H9 (cell line): ENCODE data around the gene TENM4. TPM values are rescaled to one million over a fixed set of nuclear protein-coding genes. Genes with fewer than 3 reads are reported as not detected.

Experiments
- DNase-seq: peaks from one replicate; pipeline ENCODE4 v3.0.0-alpha.2; 2017
- H2AFZ ChIP-seq: one replicate; pipeline ENCODE4 v1.6.1; 2013; ENCODE audit warnings: mild to moderate bottlenecking, low read length, control low read depth, moderate library complexity
- H2AK5ac ChIP-seq: 2 replicates; pipeline ENCODE4 v1.6.1; 2013; ENCODE audit warnings: low read length, control low read depth, mixed read lengths; ENCODE audit not compliant: insufficient read length
- H2BK120ac ChIP-seq: one replicate; pipeline ENCODE4 v1.6.1; 2013; ENCODE audit warnings: low read depth, mild to moderate bottlenecking, low read length, control low read depth, inconsistent platforms; ENCODE audit not compliant: poor library complexity, severe bottlenecking
- H2BK12ac ChIP-seq: 2 replicates; pipeline ENCODE4 v1.6.1; 2013; ENCODE audit warnings: low read length, control low read depth, mixed read lengths, low read depth; ENCODE audit not compliant: insufficient read length
- H2BK15ac ChIP-seq: 2 replicates; pipeline ENCODE4 v1.6.1; 2013; ENCODE audit warnings: low read depth, low read length, control low read depth
- H2BK20ac ChIP-seq: one replicate; pipeline ENCODE4 v1.6.1; 2013; ENCODE audit warnings: low read depth, mild to moderate bottlenecking, low read length, control low read depth, inconsistent platforms; ENCODE audit not compliant: poor library complexity, severe bottlenecking
- H2BK5ac ChIP-seq: 2 replicates; pipeline ENCODE4 v1.6.1; 2013; ENCODE audit warnings: low read length, control low read depth, mixed read lengths; ENCODE audit not compliant: insufficient read length
- H3K14ac ChIP-seq: 2 replicates; pipeline ENCODE4 v1.6.1; 2013; ENCODE audit warnings: low read length, control low read depth; ENCODE audit not compliant: insufficient read depth
- H3K18ac ChIP-seq: 2 replicates; pipeline ENCODE4 v1.6.1; 2013; ENCODE audit warnings: low read depth, mild to moderate bottlenecking, mixed read lengths, low read length, control low read depth; ENCODE audit not compliant: insufficient read length
- H3K23ac ChIP-seq: 2 replicates; pipeline ENCODE4 v1.6.1; 2013; ENCODE audit warnings: low read length, control low read depth, mixed read lengths, low read depth; ENCODE audit not compliant: insufficient read length
- H3K23me2 ChIP-seq: 2 replicates; pipeline ENCODE4 v1.6.1; 2013; ENCODE audit warnings: low read depth, mild to moderate bottlenecking, mixed read lengths, low read length, control low read depth; ENCODE audit not compliant: insufficient read length, poor library complexity, severe bottlenecking
- H3K27ac ChIP-seq: 2 replicates; pipeline ENCODE4 v1.5.1; 2013; ENCODE audit warnings: low read length, control low read depth, mixed read lengths, low read depth; ENCODE audit not compliant: insufficient read length
- H3K27me3 ChIP-seq: 2 replicates; pipeline ENCODE4 v1.6.1; 2013; ENCODE audit warnings: low read length, control low read depth, inconsistent platforms; ENCODE audit not compliant: insufficient read depth
- H3K4ac ChIP-seq: 2 replicates; pipeline ENCODE4 v1.6.1; 2013; ENCODE audit warnings: low read depth, mild to moderate bottlenecking, control low read depth, inconsistent platforms, low read length, moderate library complexity
- H3K4me1 ChIP-seq: 2 replicates; pipeline ENCODE4 v1.6.1; 2013; ENCODE audit warnings: low read length, control low read depth, inconsistent platforms; ENCODE audit not compliant: insufficient read depth
- H3K4me2 ChIP-seq: 2 replicates; pipeline ENCODE4 v1.6.1; 2013; ENCODE audit warnings: low read length, control low read depth, mixed read lengths; ENCODE audit not compliant: insufficient read length, insufficient read depth
- H3K56ac ChIP-seq: 2 replicates; pipeline ENCODE4 v1.6.1; 2013; ENCODE audit warnings: low read depth, mild to moderate bottlenecking, mixed read lengths, low read length, control low read depth; ENCODE audit not compliant: insufficient read length
- H3K79me1 ChIP-seq: 2 replicates; pipeline ENCODE4 v1.6.1; 2013; ENCODE audit warnings: low read depth, mild to moderate bottlenecking, moderate library complexity, low read length, control low read depth, inconsistent platforms; ENCODE audit not compliant: insufficient read depth, poor library complexity, severe bottlenecking
- H3K79me2 ChIP-seq: 2 replicates; pipeline ENCODE4 v1.6.1; 2013; ENCODE audit warnings: low read length, control low read depth, inconsistent platforms; ENCODE audit not compliant: insufficient read depth
- H3K9ac ChIP-seq: 2 replicates; pipeline ENCODE4 v1.6.1; 2013; ENCODE audit warnings: low read length, control low read depth, mixed read lengths; ENCODE audit not compliant: insufficient read length; ENCODE audit errors: extremely low read depth
- H3K9me3 ChIP-seq: one replicate; pipeline ENCODE4 v1.6.1; 2013; ENCODE audit warnings: low read depth, low read length, inconsistent platforms; ENCODE audit not compliant: control insufficient read depth
- H3T11ph ChIP-seq: one replicate; pipeline ENCODE4 v1.6.1; 2013; ENCODE audit warnings: mild to moderate bottlenecking, low read length, control low read depth, inconsistent platforms
- H4K20me1 ChIP-seq: one replicate; pipeline ENCODE4 v1.6.1; 2013; ENCODE audit not compliant: control insufficient read depth, insufficient read length, insufficient read depth
- H4K5ac ChIP-seq: 2 replicates; pipeline ENCODE4 v1.6.1; 2013; ENCODE audit warnings: low read depth, mild to moderate bottlenecking, mixed read lengths, low read length, control low read depth; ENCODE audit not compliant: insufficient read length
- H4K8ac ChIP-seq: replicated peaks from 2 replicates; pipeline ENCODE4 v1.6.1; 2013; ENCODE audit warnings: low read length, control low read depth, mixed read lengths, low read depth; ENCODE audit not compliant: insufficient read length
- H4K91ac ChIP-seq: 2 replicates; pipeline ENCODE4 v1.6.1; 2013; ENCODE audit warnings: low read depth, mild to moderate bottlenecking, moderate library complexity, mixed read lengths, low read length, control low read depth; ENCODE audit not compliant: insufficient read length
- H3K27ac Mint-ChIP-seq, 3 experiments: 2 replicates in 2 of 3; 3 replicates in 1 of 3; pipeline ENCODE4 v1.8.0; 2020 to 2021; ENCODE audit warnings: mixed read lengths in 3 of 3, mild to moderate bottlenecking in 1 of 3, moderate library complexity in 1 of 3
- H3K27me3 Mint-ChIP-seq: 2 replicates; pipeline ENCODE4 v1.8.0; 2021; ENCODE audit warnings: low read depth, mild to moderate bottlenecking, moderate library complexity, mixed read lengths
- H3K36me3 Mint-ChIP-seq, 3 experiments: 2 replicates in 2 of 3; 3 replicates in 1 of 3; pipeline ENCODE4 v1.8.0; 2020 to 2021; ENCODE audit warnings: low read depth in 3 of 3, mixed read lengths in 3 of 3; ENCODE audit not compliant: insufficient read depth in 1 of 3
- H3K4me1 Mint-ChIP-seq, 2 experiments: 2 replicates each; pipeline ENCODE4 v1.8.0; 2020; ENCODE audit warnings: mixed read lengths in 2 of 2
- H3K4me3 Mint-ChIP-seq, 2 experiments: 2 replicates in 1 of 2; 3 replicates in 1 of 2; pipeline ENCODE4 v1.8.0; 2020 to 2021; ENCODE audit warnings: mild to moderate bottlenecking in 2 of 2, mixed read lengths in 2 of 2, moderate library complexity in 1 of 2
- H3K9me3 Mint-ChIP-seq, 2 experiments: 2 replicates in 1 of 2; 3 replicates in 1 of 2; pipeline ENCODE4 v1.8.0; 2020; ENCODE audit warnings: mild to moderate bottlenecking in 2 of 2, mixed read lengths in 2 of 2, moderate library complexity in 1 of 2
- WGBS: extraction: QIAGEN DNeasy Blood & Tissue Kit; methylation state at CpG from one replicate; pipeline ENCODE4 v1.1.7; 2013; ENCODE audit warnings: missing lambda C conversion rate, low lambda C conversion rate, mixed read lengths; ENCODE audit not compliant: insufficient read length; ENCODE audit errors: extremely low coverage; 5-methylcytosine and 5-hydroxymethylcytosine counted together
- total RNA-seq: library from RNA; stranded (reverse); gene quantifications from 2 replicates; pipeline ENCODE4 v1.2.1, GENCODE V29; 2021
- TF ChIP-seq, protein P1 (sequence below): fragments of 200-600 bp; sonication (generic); conservative IDR thresholded peaks from 3 replicates; pipeline ENCODE4 v1.8.0; 2021; ENCODE audit warnings: antibody characterized with exemption, mild to moderate bottlenecking

The TENM4 gene
- total RNA-seq, 1 experiment from 2014 or later, result 4.6 TPM

DNA sequence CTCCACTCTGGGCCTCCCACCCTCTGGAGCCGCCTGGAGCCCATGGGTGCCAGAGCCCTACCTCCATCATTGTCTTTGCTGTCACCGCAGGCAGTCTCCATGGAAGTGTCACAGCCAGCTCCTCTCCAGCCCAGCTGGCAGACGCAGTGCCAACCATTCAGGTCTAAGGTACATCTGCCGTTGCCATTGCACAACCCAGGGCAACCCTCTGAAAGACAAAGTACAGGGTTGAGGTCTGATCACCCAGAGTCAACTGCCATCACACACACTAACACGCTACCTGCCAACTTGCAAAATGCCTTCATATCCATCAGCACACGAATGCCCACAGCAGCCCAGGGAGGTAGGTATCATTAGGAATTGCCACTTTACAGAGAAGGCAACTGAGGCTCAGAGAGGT is 669.9 kb downstream of the TENM4 start:
- Mint-ChIP-seq H3K4me1 (no peaks in the 10 kb centered on the region), H3K27ac (peak overlapping the region in 1 of 3 experiments; percentile 49; a peak in 1 of 7 replicates), H3K27me3 (peaks cover 3% of the 10 kb centered on the region), H3K9me3 (no peaks in the 10 kb centered on the region), H3K4me3 (no peak overlapping the region), H3K36me3 (no peaks in the 10 kb centered on the region; a peak in 1 of 7 replicates)
- Histone ChIP-seq H3K4me1 (no peaks in the 10 kb centered on the region), H2BK12ac (no peak overlapping the region), H3K27me3 (no peaks in the 10 kb centered on the region), H3K9ac (no peak overlapping the region), H4K5ac (no peak overlapping the region), H4K8ac (no peak overlapping the region), H2AFZ (no peak overlapping the region), H3K79me1 (no peaks in the 10 kb centered on the region), H2AK5ac (no peak overlapping the region), H2BK15ac (no peak overlapping the region), H2BK120ac (no peak overlapping the region), H2BK5ac (no peak overlapping the region), H4K91ac (no peak overlapping the region), H3K14ac (no peak overlapping the region; the same call in 1 of the 2 replicates), H3T11ph (no peak overlapping the region), H4K20me1 (no peaks in the 10 kb centered on the region), H3K4me2 (no peak overlapping the region), H3K56ac (no peak overlapping the region), H3K4ac (no peak overlapping the region), H2BK20ac (no peak overlapping the region), H3K18ac (no peak overlapping the region), H3K79me2 (no peaks in the 10 kb centered on the region), H3K23me2 (no peaks in the 10 kb centered on the region), H3K23ac (no peak overlapping the region), H3K9me3 (no peaks in the 10 kb centered on the region), H3K27ac (no peak overlapping the region)
- no CpG with 5 or more reads among the region's 6 CpGs for WGBS
- DNase-seq, result no peak
- TF ChIP-seq, protein P1, sequence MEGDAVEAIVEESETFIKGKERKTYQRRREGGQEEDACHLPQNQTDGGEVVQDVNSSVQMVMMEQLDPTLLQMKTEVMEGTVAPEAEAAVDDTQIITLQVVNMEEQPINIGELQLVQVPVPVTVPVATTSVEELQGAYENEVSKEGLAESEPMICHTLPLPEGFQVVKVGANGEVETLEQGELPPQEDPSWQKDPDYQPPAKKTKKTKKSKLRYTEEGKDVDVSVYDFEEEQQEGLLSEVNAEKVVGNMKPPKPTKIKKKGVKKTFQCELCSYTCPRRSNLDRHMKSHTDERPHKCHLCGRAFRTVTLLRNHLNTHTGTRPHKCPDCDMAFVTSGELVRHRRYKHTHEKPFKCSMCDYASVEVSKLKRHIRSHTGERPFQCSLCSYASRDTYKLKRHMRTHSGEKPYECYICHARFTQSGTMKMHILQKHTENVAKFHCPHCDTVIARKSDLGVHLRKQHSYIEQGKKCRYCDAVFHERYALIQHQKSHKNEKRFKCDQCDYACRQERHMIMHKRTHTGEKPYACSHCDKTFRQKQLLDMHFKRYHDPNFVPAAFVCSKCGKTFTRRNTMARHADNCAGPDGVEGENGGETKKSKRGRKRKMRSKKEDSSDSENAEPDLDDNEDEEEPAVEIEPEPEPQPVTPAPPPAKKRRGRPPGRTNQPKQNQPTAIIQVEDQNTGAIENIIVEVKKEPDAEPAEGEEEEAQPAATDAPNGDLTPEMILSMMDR, result no peak
